ENCODE data around the gene CLEC18C. TPM values are rescaled to one million over a fixed set of nuclear protein-coding genes. Genes with fewer than 3 reads are reported as not detected.
"Not testable (repeated sequence)": the region's sequence is repeated elsewhere in the genome, so short reads cannot be mapped to it uniquely, and the experiment has no call there.

The CLEC18C gene
- polyA plus RNA-seq (ENCODE audit: insufficient read length in 10 of 10) = under 1 TPM in 8 of 10 donors, not detected in 2; 0.13 to 0.85 (median 0.37) TPM
- long read RNA-seq, donor 1 = 0 reads
- long read RNA-seq, donor 2, partial matches to known transcripts = 0 of 1 reads
- long read RNA-seq, donor 2, other reads (novel, unspliced or antisense) = 0 of 1 reads
- long read RNA-seq, donor 3 = 0 reads
- long read RNA-seq, donor 4 = 0 reads
- long read RNA-seq, donor 5 = 0 reads
- long read RNA-seq, donor 6 = 0 reads
- long read RNA-seq, donor 7 = 0 reads
- long read RNA-seq, donor 8 = 0 reads
- long read RNA-seq, donor 9 = 0 reads

DNA sequence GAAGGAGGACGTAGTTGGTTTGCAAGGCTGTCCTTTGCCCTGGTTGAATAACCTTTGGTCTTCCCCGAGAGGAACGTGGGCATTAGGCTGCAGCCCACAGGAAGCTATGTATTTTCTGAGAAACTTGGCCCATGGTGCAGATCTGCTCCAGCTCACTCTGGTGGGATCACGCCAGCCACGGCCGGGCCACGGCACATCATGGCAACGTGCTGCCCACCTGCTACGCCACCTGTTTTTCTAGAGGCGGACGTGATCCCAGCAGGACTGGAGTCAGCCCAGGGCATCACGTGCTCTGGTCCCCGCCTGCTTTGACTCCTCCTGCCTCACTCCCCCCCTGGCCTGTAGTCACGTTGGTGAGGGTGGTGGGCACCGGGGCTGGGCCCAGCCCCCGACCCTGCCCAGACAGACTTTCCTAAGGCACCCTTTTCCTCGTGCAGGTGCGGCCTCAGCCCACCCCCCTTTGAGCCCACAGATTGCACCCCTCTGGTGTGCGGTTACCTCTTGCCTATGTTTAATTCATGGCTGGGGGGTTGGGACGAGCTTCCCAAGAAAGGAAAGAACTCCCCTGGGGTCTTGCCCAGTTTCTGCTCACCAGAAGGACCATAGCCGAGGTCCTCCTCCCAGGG, at the start of gene CLEC18C:
TSS of gene CLEC18C (plus strand) at position 576 of the 626 bp plus-strand sequence. CDS start 492 bp downstream, outside the sequence.
- not testable (repeated sequence) for DNase-seq

DNA sequence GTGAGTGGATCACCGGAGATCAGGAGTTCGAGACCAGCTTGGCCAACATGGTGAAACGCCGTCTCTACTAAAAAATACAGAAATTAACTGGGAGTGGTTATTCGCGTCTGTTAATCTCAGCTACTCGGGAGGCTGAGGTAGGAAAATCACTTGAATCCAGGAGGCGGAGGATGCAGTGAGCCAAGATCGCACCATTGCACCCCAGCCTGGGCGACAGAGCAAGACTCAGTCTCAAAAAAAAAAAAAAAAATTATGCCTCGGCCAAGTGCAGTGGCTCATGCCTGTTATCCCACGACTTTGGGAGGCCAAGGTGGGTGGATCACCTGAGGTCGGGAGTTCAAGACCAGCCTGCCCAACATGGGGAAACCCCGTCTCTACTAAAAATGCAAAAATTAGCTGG, 49.8 kb upstream of the CLEC18C start:
- DNase-seq = not testable (repeated sequence)

DNA sequence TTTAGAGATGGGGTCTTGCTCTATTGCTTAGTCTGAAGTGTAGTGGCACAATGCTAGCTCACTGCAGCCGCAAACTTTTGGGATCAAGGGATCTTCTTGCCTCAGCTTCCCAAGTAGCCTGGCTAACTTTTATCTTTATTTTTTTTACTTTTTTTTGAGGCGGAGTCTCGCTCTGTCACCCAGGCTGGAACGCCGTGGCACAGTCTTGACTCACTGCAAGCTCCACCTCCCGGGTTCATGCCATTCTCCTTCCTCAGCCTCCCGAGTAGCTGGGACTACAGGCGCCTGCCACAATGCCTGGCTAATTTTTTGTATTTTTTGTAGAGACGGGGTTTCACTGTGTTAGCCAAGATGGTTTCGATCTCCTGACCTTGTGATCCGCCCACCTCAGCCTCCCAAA, 47.4 kb upstream of the CLEC18C start:
- not testable (repeated sequence) for DNase-seq

DNA sequence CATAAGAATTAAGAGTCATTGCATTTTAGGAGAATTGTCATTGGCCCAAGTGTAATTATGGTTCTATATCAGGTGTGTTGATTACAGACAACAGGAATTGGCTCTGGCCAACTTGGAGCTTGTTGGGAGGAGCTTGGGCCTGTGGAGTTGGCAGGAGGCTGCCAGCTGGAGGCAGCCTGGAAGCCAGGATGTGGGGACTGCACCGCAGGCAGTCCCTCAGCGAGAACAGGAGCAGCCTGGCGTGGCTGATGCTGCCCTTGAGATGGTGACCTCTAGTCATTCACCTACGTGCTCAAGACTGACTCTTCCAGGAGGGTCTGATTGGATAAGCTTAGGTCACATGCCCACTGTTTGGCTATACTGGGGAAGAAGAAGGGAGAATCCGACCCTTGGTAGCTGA, 45.9 kb upstream of the CLEC18C start:
- not testable (repeated sequence) for DNase-seq

DNA sequence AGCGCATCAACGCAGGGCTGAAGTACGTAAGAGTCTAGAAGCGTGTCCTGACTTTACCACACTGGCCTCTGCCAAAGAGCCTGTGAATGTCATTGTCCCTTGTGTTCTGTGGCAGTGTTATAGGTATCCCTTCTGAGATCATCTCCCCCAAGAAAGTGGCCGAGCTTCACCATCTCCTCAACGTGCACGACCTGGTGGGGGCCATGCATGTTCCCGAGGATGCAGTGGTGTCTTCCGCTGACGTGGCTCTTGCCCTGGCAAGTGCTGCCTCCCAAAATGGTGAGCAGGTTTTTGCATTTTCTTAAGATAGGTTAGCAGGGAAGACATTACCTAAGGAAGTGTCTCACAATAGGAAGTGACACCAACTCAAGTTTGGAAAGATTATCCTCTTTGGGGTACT, 44.7 kb upstream of the CLEC18C start:
- DNase-seq = not testable (repeated sequence)

DNA sequence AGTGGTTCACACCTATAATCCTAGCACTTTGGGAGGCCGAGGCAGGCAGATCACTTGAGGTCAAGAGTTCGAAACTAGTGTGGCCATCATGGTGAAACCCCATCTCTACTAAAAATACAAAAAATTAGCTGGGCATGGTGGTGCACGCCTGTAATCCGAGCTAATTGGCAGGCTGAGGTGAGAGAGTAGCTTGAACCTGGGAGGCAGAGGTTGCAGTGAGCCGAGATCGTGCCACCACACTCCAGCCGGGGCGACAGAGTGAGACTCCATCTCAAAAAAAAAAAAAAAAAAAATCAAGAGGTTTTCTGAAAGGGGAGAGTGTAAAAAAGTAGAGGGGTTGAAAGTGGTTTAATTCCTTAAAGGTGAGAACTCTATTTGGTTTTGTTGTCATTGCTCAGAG, 37.8 kb upstream of the CLEC18C start:
- not testable (repeated sequence) for DNase-seq

DNA sequence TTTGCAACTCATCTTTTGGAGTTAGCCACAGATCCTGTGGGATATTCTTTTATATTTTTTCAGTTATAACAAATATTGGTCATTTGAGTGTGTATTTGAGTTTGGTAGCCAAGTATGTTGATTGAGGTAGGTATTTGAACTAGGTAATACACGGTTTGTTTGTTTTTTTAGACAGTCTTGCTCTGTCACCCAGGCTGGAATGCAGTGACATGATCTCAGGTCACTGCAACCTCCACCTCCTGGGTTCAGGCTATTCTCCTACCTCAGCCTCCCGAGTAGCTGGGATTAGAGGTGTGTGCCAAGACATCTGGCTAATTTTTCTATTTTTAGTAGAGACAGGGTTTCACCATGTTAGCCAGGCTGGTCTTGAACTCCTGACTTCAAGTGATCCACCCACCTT, 37.0 kb upstream of the CLEC18C start:
- DNase-seq = not testable (repeated sequence)

DNA sequence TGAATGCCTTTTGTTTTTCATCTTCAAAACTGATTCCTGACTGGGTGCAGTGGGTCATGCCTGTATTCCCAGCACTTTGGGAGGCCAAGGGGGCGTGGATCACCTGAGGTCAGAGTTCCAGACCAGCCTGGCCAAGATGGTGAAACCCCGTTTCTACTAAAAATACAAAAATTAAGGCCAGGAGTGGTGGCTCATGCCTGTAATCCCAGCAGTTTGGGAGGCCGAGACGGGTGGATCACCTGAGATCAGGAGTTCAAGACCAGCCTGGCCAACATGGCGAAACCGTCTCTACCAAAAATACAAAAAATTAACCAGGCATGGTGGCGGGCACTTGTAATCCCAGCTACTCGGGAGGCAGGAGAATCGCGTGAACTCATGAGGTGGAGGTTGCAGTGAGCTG, 30.8 kb upstream of the CLEC18C start:
- not testable (repeated sequence) for DNase-seq

DNA sequence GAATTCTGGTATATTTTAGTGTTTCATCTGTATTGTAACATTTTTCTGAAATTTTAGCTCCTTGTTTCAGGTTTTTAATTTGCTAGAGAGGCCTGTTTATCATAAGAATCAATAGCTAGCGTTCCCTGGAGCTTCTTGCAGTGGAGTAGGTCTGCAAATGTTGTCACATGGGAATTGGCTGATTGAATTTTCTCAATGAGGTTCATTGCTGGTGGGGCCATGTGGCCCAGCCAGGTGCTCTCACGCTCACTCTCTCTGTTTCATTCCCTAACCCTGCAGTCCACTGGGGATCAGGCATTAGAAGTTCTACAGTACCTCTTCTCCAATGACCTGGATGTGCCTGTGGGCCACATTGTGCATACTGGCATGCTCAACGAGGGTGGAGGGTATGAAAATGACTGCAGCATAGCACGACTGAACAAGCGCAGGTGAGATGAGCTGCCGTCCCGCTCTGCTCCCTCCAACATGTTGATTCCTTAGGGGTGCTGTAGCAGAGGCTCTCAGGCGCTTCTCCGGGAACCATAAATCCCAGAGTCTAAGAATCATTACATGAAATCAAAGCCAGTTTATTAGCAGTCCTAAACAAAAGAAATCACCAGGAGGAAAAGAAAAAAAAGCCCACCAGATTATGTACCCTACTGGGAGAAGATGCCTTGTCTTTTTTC, 30.2 kb upstream of the CLEC18C start:
- not testable (repeated sequence) for DNase-seq

DNA sequence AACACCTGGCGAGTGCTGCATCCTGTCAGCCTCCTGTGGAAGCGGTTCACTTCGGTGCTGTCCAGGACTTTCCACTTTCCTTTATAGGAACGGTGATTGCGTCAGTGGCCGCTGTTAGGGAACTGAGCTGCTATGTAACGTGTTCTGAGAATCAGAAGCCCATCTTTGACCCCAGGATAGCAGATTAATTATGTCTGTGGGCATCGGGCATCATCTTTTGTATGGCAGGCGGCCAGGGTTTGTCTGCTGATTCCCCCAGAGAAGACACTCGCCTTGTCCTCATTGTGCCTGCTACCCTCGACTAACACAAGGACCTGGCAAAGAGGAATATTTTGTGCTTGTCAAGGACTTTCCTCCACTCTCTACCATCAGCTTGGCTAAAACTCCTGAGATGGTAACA, 25.7 kb upstream of the CLEC18C start:
- not testable (repeated sequence) for DNase-seq

DNA sequence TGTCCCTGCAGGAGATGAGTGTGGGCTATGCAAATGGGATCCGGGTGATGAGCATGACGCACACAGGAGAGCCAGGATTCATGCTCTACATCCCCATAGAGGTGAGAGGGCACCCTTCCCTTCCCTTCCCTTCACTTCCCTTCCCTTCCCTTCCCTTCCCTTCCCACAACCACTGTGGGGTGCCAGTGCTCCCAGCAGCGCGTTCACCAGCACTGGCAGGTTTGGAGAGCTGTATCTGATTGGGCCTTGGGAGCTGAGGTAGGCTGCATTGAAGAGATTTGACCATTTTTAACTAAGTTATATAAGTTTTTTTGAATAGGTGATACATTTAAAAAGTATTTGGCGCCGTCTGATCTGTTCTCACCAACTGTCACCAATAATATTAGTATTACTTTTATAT, 25.1 kb upstream of the CLEC18C start:
- DNase-seq = not testable (repeated sequence)

DNA sequence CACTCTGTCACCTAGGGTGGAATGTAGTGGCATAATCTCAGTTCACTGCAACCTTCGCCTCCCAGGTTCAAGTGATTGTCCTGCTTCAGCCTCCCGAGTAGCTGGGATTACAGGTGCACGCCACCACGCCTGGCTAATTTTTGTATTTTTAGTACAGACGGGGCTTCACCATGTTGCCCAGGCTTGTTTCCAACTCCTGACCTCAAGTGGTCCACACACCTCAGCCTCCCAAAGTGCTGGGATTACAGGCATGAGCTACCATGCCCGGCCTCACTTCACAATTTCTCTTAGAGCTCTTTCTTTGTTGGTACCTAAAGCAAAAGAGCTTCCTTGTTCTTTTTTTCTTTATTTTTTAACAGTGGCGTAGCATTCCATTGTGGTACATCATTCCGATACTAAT, 24.3 kb upstream of the CLEC18C start:
- DNase-seq = not testable (repeated sequence)

DNA sequence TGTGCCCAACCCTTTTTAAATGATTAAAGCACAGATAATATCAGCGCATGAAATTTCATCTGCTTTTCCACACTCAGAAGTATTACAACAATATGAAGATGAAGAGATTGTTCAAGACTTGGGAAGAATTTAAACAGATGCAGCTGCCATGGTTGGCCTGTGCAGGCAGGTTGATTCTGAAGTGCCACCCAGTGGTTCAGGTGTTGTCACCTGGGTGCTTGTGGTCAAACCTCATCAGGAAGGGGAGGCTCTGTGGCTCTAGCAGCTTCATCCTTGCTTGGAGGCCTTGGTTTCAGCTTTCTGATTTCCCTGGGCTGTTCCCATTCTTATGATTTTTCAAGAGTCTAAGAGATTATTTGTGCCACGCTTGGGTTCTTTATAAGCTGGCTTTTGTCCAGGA, 22.2 kb upstream of the CLEC18C start:
- DNase-seq = no peak

DNA sequence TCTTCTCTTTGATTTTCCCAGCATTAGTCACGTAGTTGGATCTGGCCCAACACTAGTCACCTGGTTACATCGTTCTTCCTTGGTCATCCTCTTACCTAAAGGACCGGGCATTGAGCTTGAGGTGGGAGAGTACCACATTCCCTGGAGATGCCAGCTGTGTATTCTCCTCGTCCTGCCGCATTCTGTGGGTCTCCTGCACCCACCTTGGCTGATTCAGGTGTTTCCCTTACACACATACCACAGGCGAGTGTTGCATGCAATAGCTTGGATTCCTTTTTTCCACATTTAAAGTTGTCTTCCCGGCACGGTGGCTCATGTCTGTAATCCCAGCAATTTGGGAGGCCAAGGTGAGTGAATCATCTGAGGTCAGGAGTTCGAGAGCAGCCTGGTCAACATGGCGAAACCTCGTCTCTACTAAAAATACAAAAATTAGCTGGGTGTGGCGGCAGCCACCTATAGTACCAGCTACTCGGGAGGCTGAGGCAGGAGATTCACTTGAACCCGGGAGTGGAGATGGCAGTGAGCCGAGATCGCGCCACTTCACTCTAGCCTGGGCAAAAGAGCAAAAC, 21.6 kb upstream of the CLEC18C start:
- DNase-seq = no peak

DNA sequence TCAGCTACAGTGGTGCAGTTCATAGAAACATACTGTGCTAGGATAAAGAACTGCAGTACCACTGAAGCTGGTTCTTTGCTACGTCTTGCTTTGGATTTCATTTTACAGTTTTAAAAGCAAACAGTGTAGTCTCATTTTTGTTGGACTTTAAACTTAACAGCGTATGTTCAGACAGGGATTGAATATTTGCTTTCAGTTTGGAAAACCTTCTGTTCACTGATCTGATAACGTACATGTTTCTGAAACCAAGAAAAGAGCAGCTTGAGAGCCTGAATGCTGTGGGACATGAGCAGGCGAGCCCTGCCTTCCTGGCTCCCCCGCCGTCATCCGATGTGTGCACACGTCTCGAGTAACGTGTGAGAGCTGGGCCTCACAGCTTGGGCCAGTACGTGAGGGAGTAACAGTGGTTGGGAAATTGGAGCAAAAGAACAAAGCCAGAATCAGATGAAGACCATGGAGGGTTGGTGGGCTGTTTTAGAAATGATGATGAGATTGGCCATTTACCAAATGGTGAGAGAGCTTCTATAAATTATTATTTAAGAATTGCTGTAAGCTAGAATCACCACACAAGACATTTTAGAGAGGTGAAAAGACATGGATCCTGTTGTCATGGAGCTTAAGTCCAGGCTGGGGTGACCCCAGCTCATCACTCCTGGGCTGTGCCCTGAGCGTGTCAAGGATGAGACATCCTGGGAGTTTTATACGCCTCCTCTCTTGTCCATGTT, 20.8 kb upstream of the CLEC18C start:
- no peak for DNase-seq

DNA sequence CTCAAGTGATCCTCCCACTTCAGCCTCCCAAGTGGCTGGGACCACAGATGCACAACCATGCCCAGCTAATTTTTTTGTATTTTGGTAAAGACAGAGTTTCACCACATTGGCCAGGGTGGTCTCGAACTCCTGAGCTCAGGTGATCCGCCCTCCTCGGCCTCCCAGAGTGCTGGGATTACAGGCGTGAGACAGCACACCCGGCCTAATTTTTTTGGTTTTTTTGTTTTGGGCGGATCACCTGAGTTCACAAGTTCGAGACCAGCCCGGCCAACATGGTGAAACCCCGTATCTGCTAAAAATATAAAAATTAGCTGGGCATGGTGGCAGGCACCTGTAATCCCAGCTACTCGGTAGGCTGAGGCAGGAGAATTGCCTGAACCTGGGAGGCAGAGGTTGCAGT, 18.9 kb upstream of the CLEC18C start:
- DNase-seq = not testable (repeated sequence)

DNA sequence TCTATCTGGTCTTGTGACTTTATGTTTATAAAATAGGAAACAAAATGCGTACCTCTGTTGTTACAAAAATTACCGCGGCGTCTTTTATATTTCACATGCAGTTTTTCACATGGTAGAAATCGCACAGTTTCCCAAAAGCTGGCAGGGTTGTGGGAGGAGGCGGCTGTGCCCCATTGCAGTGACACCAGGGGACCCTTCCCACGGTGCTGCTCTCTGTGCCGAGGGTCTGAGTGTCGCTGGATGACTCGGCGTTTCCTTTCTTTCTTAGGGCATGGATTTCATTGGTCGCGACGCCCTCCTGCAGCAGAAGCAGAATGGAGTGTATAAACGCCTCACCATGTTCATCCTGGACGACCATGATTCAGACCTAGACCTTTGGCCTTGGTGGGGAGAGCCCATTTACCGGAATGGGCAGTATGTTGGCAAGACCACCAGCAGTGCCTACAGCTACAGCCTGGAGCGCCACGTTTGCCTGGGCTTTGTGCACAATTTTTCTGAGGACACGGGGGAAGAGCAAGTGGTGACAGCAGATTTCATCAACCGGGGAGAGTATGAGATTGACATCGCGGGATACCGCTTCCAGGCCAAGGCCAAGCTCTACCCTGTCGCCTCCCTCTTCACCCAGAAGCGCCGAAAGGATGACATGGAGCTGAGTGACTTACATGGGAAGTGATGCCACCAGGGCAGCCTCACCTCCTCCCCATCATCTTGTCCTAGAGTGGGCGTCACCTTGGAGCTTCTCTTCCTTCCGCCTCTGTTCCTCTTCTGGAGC, 17.2 kb upstream of the CLEC18C start:
- no peak for DNase-seq

DNA sequence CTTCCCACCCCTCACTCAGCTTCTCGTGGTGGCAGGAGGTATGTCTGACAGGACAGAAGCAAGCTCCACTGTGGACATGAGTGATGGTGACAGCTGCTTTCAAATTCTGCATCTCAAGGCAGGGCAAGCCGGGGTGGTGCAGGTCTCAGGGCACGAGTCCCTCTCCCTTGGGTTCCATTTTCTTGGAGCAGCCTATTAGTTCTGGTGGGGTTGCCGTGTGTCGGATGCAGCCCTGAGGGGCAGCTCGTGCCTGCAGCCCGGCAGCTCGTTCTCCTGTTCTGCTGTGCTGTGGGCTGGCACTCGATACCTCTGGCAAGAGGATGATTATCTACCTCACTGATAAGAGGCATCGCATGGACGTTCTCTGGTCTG, 16.5 kb upstream of the CLEC18C start:
- no peak for DNase-seq

DNA sequence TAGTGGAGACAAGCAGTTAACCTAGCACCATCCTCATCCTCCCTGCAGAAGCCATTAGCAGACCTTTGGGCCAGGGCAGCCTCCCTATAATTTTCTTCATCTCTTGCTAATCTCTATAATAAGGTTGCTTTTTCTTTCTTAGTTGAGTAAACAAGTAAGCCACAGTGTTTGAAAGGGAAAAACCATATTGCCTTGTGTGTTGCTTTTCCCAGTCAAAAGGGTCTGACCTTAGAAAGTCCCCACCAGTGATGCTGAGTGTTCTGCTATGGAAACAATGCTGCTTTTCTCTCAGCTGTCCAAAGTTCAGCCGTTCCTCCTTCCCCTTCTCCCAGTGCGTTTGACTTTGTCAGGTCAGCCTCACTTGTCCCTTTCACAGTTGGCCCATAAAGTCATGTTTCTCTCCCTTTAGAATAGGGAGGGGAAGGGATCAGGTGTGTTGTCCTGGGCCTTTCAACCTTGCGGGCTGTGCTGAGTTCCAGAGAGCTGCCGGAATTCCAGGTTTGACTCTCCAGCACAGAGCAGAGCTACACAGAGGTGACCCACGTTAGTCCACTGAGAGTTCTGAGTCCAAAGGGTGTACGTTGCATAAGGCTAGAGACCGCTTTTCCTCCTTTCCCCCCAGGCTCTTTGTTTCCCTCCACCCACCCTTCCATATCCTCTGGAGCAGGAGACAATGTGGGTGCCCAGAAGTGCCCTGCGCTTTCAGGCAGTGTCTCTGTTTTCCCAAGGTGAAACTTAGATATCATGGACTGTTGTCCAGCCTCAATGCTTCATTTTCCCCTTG, 15.9 kb upstream of the CLEC18C start:
- no peak for DNase-seq

DNA sequence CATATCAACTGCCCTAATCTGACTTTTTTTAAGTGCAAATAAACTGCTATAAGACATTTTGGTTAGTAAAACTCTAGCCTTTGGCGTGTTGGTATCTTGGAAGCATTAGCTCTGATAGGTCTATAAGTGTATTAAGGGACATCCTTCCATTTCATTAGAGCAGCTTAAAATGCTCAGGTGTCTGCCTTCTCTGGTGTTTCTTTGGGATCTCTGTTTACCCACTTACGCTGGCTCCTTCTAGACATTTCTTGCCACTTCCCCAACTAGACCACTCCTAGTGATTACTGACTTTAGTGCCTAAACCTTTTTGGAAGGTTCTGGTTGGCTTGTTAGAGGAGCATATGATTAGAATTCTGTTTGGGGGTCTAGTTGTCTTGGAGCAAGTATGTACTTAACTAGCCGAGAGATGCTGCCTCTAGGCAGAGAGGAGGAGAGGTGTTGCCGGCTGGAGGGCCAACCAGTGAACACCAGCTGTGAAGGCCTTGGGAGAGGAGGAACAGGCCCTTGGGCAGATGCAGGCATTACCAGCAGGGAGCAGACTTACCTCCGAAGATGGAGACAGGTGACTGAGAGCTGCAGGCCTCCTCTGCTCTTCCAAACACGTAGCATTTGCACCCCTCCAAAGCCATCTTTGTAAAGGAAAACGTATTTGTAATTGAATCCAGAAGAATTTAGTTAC, 15.2 kb upstream of the CLEC18C start:
- no peak for DNase-seq

Measured in muscle of back (tissue), 13 donors.